Measurements from ENCODE around the gene TMEM167A. TPM values are rescaled to one million over a fixed set of nuclear protein-coding genes. Genes with fewer than 3 reads are reported as not detected.

TMEM167A gene
- polyA plus RNA-seq, 4 donors: 35.9 to 65.8 (median 44.2) TPM

GRCh38 chr5:83096660-83097339 lies 19.6 kb upstream of the TMEM167A start:
- Histone ChIP-seq H3K36me3 (ENCODE audit: control insufficient read depth in 3 of 3, insufficient read depth in 2 of 3, low read depth in 1 of 3, low read length in 3 of 3) (peaks cover 0 to 4% (median 0%) of the 10 kb centered on the region in 3 donors), H3K4me3 (ENCODE audit: low read depth in 1 of 3, low read length in 3 of 3) (no peak overlapping the region), H3K27ac (ENCODE audit: low read depth in 1 of 3, low read length in 2 of 3) (no peak overlapping the region), H3K4me1 (ENCODE audit: control insufficient read depth in 3 of 3, insufficient read depth in 2 of 3, low read depth in 1 of 3, low read length in 2 of 3) (peaks cover 2 to 29% (median 3%) of the 10 kb centered on the region in 3 donors), H3K27me3 (ENCODE audit: control insufficient read depth in 3 of 3, insufficient read depth in 3 of 3, low read length in 3 of 3) (no peaks in the 10 kb centered on the region), H3K9me3 (ENCODE audit: control insufficient read depth in 2 of 2, insufficient read depth in 1 of 2, low read depth in 1 of 2, low read length in 1 of 2) (peaks cover 0 to 22% of the 10 kb centered on the region in 2 donors)
- WGBS, 3 donors: 85 to 89% (median 85%) methylated on average over 2 of the region's 2 CpGs
- DNase-seq (no peak), FAIRE-seq (no peak)

DNA sequence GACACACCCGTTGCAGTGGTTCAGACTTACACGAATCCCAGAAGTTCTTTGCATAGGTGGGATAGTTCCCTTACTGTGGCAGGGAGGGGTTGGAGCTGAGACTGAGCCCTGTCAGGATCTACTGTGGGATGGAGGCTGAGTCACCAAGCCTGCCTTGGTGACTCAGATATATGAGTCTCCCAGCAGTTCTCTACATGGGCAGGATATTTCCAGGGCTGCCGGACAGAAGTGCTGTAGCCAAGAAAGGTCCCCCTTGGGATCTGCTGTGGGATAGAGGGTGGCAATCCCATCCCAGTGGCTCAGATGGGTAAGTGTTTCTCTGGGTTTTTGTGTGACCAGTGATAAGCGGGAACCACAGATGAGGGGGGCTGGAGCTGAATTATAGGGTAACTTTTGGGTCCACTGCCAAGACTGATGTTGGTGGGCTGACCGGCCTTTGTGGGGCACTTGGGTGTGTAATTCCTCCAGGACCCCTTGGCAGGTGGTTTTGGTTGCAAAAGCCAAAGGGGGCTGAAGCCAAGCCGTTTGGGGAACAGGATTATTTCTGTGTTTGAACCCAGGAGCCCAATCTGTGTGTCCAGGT lies 18.9 kb upstream of the TMEM167A start:
- H3K36me3 ChIP-seq (ENCODE audit: control insufficient read depth in 3 of 3, insufficient read depth in 2 of 3, low read depth in 1 of 3, low read length in 3 of 3): peaks cover 0 to 4% (median 0%) of the 10 kb centered on the region in 3 donors
- H3K4me3 ChIP-seq (ENCODE audit: low read depth in 1 of 3, low read length in 3 of 3): no peak overlapping the region
- DNase-seq (peak; percentile 23 to 53), FAIRE-seq (no peak)
- peaks cover 2 to 29% (median 3%) of the 10 kb centered on the region in 3 donors for H3K4me1 ChIP-seq (ENCODE audit: control insufficient read depth in 3 of 3, insufficient read depth in 2 of 3, low read depth in 1 of 3, low read length in 2 of 3)
- WGBS, 3 donors: 70 to 81% (median 76%) methylated on average over 6 of the region's 6 CpGs
- H3K27me3 ChIP-seq (ENCODE audit: control insufficient read depth in 3 of 3, insufficient read depth in 3 of 3, low read length in 3 of 3): no peaks in the 10 kb centered on the region
- H3K27ac ChIP-seq (ENCODE audit: low read depth in 1 of 3, low read length in 2 of 3): no peak overlapping the region
- peaks cover 0 to 22% of the 10 kb centered on the region in 2 donors for H3K9me3 ChIP-seq (ENCODE audit: control insufficient read depth in 2 of 2, insufficient read depth in 1 of 2, low read depth in 1 of 2, low read length in 1 of 2)

GRCh38 chr5:83095163-83095956 lies 18.2 kb upstream of the TMEM167A start:
- Histone ChIP-seq H3K27me3 (ENCODE audit: control insufficient read depth in 3 of 3, insufficient read depth in 3 of 3, low read length in 3 of 3) (no peaks in the 10 kb centered on the region), H3K4me1 (ENCODE audit: control insufficient read depth in 3 of 3, insufficient read depth in 2 of 3, low read depth in 1 of 3, low read length in 2 of 3) (peaks cover 2 to 29% (median 3%) of the 10 kb centered on the region in 3 donors), H3K9me3 (ENCODE audit: control insufficient read depth in 2 of 2, insufficient read depth in 1 of 2, low read depth in 1 of 2, low read length in 1 of 2) (peaks cover 0 to 24% of the 10 kb centered on the region in 2 donors), H3K36me3 (ENCODE audit: control insufficient read depth in 3 of 3, insufficient read depth in 2 of 3, low read depth in 1 of 3, low read length in 3 of 3) (peaks cover 0 to 4% (median 0%) of the 10 kb centered on the region in 3 donors), H3K4me3 (ENCODE audit: low read depth in 1 of 3, low read length in 3 of 3) (no peak overlapping the region), H3K27ac (ENCODE audit: low read depth in 1 of 3, low read length in 2 of 3) (no peak overlapping the region)
- no peak for DNase-seq
- no peak for FAIRE-seq
- 94 to 100% (median 95%) methylated on average over 3 of the region's 3 CpGs for WGBS, 3 donors

DNA sequence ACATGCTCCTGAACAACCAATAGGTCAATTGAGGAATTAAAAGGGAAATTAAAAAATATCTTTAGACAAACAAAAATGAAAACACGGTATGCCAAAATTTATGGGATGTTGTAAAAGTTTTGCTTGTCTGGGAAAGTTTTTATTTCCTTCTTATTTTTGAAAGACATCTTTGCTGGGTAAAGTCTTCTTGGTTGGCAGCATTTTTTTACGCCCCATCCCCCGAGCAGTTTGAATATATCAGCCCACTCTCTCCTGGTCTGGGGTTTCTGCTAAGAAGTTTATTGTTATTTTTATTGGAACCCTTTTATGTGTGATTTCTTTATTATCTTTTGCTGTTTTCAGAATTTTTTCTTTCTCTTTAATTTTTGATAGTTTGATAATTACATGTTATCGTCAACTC lies 16.5 kb upstream of the TMEM167A start:
- peak; percentile 72 for FAIRE-seq
- 96 to 99% (median 98%) methylated on average over 4 of the region's 4 CpGs for WGBS, 3 donors
- Histone ChIP-seq H3K4me1 (ENCODE audit: control insufficient read depth in 3 of 3, insufficient read depth in 2 of 3, low read depth in 1 of 3, low read length in 2 of 3) (peaks cover 0 to 20% (median 3%) of the 10 kb centered on the region in 3 donors), H3K9me3 (ENCODE audit: control insufficient read depth in 2 of 2, insufficient read depth in 1 of 2, low read depth in 1 of 2, low read length in 1 of 2) (peaks cover 0 to 31% of the 10 kb centered on the region in 2 donors), H3K4me3 (ENCODE audit: low read depth in 1 of 3, low read length in 3 of 3) (no peak overlapping the region), H3K27ac (ENCODE audit: low read depth in 1 of 3, low read length in 2 of 3) (no peak overlapping the region), H3K36me3 (ENCODE audit: control insufficient read depth in 3 of 3, insufficient read depth in 2 of 3, low read depth in 1 of 3, low read length in 3 of 3) (peaks cover 0 to 4% (median 0%) of the 10 kb centered on the region in 3 donors), H3K27me3 (ENCODE audit: control insufficient read depth in 3 of 3, insufficient read depth in 3 of 3, low read length in 3 of 3) (no peaks in the 10 kb centered on the region)
- DNase-seq: no peak

GRCh38 chr5:83092619-83093018 lies 15.4 kb upstream of the TMEM167A start:
- DNase-seq: no peak
- H3K27me3 ChIP-seq (ENCODE audit: control insufficient read depth in 3 of 3, insufficient read depth in 3 of 3, low read length in 3 of 3): no peaks in the 10 kb centered on the region
- peaks cover 0 to 13% (median 3%) of the 10 kb centered on the region in 3 donors for H3K4me1 ChIP-seq (ENCODE audit: control insufficient read depth in 3 of 3, insufficient read depth in 2 of 3, low read depth in 1 of 3, low read length in 2 of 3)
- WGBS, 3 donors: 91 to 93% (median 91%) methylated on average over 2 of the region's 2 CpGs
- H3K36me3 ChIP-seq (ENCODE audit: control insufficient read depth in 3 of 3, insufficient read depth in 2 of 3, low read depth in 1 of 3, low read length in 3 of 3): peaks cover 0 to 4% (median 0%) of the 10 kb centered on the region in 3 donors
- no peak for FAIRE-seq
- H3K4me3 ChIP-seq (ENCODE audit: low read depth in 1 of 3, low read length in 3 of 3): no peak overlapping the region
- H3K9me3 ChIP-seq (ENCODE audit: control insufficient read depth in 2 of 2, insufficient read depth in 1 of 2, low read depth in 1 of 2, low read length in 1 of 2): peaks cover 0 to 31% of the 10 kb centered on the region in 2 donors
- no peak overlapping the region for H3K27ac ChIP-seq (ENCODE audit: low read depth in 1 of 3, low read length in 2 of 3)

GRCh38 chr5:83090169-83090568 lies 13.0 kb upstream of the TMEM167A start:
- no peak for FAIRE-seq
- Histone ChIP-seq H3K9me3 (ENCODE audit: control insufficient read depth in 2 of 2, insufficient read depth in 1 of 2, low read depth in 1 of 2, low read length in 1 of 2) (peaks cover 0 to 20% of the 10 kb centered on the region in 2 donors), H3K27ac (ENCODE audit: low read depth in 1 of 3, low read length in 2 of 3) (no peak overlapping the region), H3K27me3 (ENCODE audit: control insufficient read depth in 3 of 3, insufficient read depth in 3 of 3, low read length in 3 of 3) (no peaks in the 10 kb centered on the region), H3K4me1 (ENCODE audit: control insufficient read depth in 3 of 3, insufficient read depth in 2 of 3, low read depth in 1 of 3, low read length in 2 of 3) (no peaks in the 10 kb centered on the region), H3K4me3 (ENCODE audit: low read depth in 1 of 3, low read length in 3 of 3) (no peak overlapping the region), H3K36me3 (ENCODE audit: control insufficient read depth in 3 of 3, insufficient read depth in 2 of 3, low read depth in 1 of 3, low read length in 3 of 3) (no peaks in the 10 kb centered on the region)
- no peak for DNase-seq
- WGBS, 3 donors: 93 to 99% (median 95%) methylated on average over 3 of the region's 3 CpGs

DNA sequence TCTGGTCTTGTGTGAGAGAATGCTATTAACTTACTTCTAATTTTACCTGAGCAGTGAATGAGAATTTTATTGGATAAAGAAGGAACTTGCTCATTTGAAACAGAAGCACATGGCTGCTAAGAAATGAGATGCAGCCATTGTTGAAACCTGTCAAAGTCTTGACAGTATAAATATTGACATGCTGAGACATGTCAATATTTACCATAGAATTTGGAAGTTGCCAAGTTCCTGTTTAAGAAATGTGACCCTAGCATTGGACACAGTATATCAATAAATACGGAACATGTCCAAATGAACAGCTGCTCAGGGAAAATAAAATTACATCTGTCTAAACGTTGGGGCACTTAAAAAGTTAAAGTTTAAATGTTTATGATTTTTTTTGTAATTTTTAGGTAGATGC lies 7.9 kb upstream of the TMEM167A start:
- 37 to 57% (median 50%) methylated on average over 2 of the region's 2 CpGs for WGBS, 3 donors
- peak in 1 of 2 donors; percentile 13 for DNase-seq
- Histone ChIP-seq H3K9me3 (ENCODE audit: control insufficient read depth in 2 of 2, insufficient read depth in 1 of 2, low read depth in 1 of 2, low read length in 1 of 2) (peaks cover 0 to 4% of the 10 kb centered on the region in 2 donors), H3K4me1 (ENCODE audit: control insufficient read depth in 3 of 3, insufficient read depth in 2 of 3, low read depth in 1 of 3, low read length in 2 of 3) (no peaks in the 10 kb centered on the region), H3K36me3 (ENCODE audit: control insufficient read depth in 3 of 3, insufficient read depth in 2 of 3, low read depth in 1 of 3, low read length in 3 of 3) (no peaks in the 10 kb centered on the region), H3K27me3 (ENCODE audit: control insufficient read depth in 3 of 3, insufficient read depth in 3 of 3, low read length in 3 of 3) (no peaks in the 10 kb centered on the region), H3K27ac (ENCODE audit: low read depth in 1 of 3, low read length in 2 of 3) (no peak overlapping the region), H3K4me3 (ENCODE audit: low read depth in 1 of 3, low read length in 3 of 3) (no peak overlapping the region)
- FAIRE-seq: no peak

DNA sequence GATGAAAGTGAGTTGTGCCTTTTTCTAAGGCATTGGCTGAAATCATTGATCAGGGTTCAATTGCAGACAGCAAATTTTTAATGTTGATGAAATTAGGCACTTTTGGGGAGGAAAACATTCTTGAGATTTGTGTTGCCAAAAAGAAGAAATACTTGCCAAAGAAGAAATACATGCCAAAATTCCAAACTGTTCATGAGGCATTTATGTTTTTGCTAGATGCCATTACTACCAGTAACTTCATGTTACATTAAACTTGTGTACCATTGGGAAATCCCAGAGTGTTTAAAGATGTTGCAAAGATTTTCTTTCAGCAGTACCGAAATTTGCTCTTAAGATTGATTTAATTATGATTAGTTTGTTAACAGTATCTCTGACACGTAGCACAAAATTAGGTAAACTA lies 7.1 kb upstream of the TMEM167A start:
- 62 to 74% (median 69%) methylated on average over 2 of the region's 2 CpGs for WGBS, 3 donors
- no peak overlapping the region for H3K4me3 ChIP-seq (ENCODE audit: low read depth in 1 of 3, low read length in 3 of 3)
- FAIRE-seq: no peak

More for the DNA sequence above, 7.1 kb upstream of the TMEM167A start:
- no peak overlapping the region for H3K27ac ChIP-seq (ENCODE audit: low read depth in 1 of 3, low read length in 2 of 3)
- no peaks in the 10 kb centered on the region for H3K36me3 ChIP-seq (ENCODE audit: control insufficient read depth in 3 of 3, insufficient read depth in 2 of 3, low read depth in 1 of 3, low read length in 3 of 3)
- H3K4me1 ChIP-seq (ENCODE audit: control insufficient read depth in 3 of 3, insufficient read depth in 2 of 3, low read depth in 1 of 3, low read length in 2 of 3): no peaks in the 10 kb centered on the region
- DNase-seq: no peak
- H3K9me3 ChIP-seq (ENCODE audit: control insufficient read depth in 2 of 2, insufficient read depth in 1 of 2, low read depth in 1 of 2, low read length in 1 of 2): no peaks in the 10 kb centered on the region
- H3K27me3 ChIP-seq (ENCODE audit: control insufficient read depth in 3 of 3, insufficient read depth in 3 of 3, low read length in 3 of 3): no peaks in the 10 kb centered on the region

All from small intestine (tissue), 7 donors.